Brain microvascular endothelial cell (primary cell): Measurements from ENCODE around the gene C5.

Experiments used
- DNase-seq: peaks from one replicate; pipeline ENCODE4 v3.0.0-alpha.2; 2020
- H3K27ac ChIP-seq: fragments of 250-450 bp; sonication (Bioruptor Pico); 2 replicates; pipeline ENCODE4 v1.5.1; 2020; ENCODE audit warnings: mild to moderate bottlenecking, moderate library complexity
- H3K27me3 ChIP-seq: fragments of 250-450 bp; sonication (Bioruptor Pico); replicated peaks from 2 replicates; pipeline ENCODE4 v1.5.1; 2020; ENCODE audit warnings: mild to moderate bottlenecking
- H3K36me3 ChIP-seq: fragments of 250-450 bp; sonication (Bioruptor Pico); replicated peaks from 2 replicates; pipeline ENCODE4 v1.5.1; 2020; ENCODE audit warnings: mild to moderate bottlenecking
- H3K4me3 ChIP-seq: 2 replicates; pipeline ENCODE4 v1.5.1; 2011; ENCODE audit warnings: low read depth, mild to moderate bottlenecking, control low read depth, low read length, moderate library complexity
- CTCF ChIP-seq: IDR thresholded peaks from 2 replicates; pipeline ENCODE4 v1.5.1; 2011; ENCODE audit warnings: low read depth, mild to moderate bottlenecking, moderate library complexity, low read length, control low read depth, inconsistent platforms; ENCODE audit errors: missing control alignments
- in situ Hi-C: cut with HindIII; loops from 2 replicates; pipeline ENCODE4 v1.10.0; 2017; ENCODE audit warnings: low sequenced_read_pairs, low pct_ligation_motif_present

C5 gene

DNA sequence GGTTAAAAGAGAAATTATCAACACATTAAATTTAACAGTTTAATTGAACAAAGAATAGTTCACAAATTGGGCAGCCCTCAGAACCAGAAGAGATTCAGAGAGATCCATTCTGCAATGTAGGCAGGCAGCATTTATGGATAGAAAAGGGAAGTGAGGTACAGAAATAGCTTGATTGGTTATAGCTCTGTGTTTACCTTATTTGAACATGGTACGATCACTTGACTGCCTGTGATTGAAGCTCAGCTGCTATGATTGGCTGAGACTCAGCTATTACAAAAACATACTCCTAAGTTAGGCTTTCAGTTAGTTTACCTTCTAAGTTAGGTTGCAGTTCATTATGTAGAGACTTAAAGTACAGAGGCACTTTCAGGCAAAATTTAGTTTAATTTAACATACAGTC is 32.0 kb upstream of the C5 start:
- TF ChIP-seq CTCF: no peak
- no peaks in the 10 kb centered on the region for H3K27me3 ChIP-seq
- no peak overlapping the region for H3K4me3 ChIP-seq
- no peak overlapping the region for H3K27ac ChIP-seq
- no peaks in the 10 kb centered on the region for H3K36me3 ChIP-seq
- DNase-seq: no peak
- in situ Hi-C loops: no loop called here

GRCh38 chr9:121075251-121076036 is 25.4 kb upstream of the C5 start:
- no peaks in the 10 kb centered on the region for H3K36me3 ChIP-seq
- no peaks in the 10 kb centered on the region for H3K27me3 ChIP-seq
- TF ChIP-seq CTCF: no peak
- in situ Hi-C loops: no loop called here
- H3K4me3 ChIP-seq: peak overlapping the region; percentile 81
- no peak for DNase-seq
- H3K27ac ChIP-seq: peak overlapping the region; percentile 89

- peak; percentile 83 for DNase-seq
- in situ Hi-C loops: no loop called here
- Histone ChIP-seq H3K36me3 (no peaks in the 10 kb centered on the region), H3K27me3 (no peaks in the 10 kb centered on the region), H3K27ac (peak within 1 kb of the TSS; percentile 89), H3K4me3 (peak within 1 kb of the TSS; percentile 81)
- peak; percentile 4 for TF ChIP-seq CTCF
Measured at GRCh38 chr9:121074370-121075250, 24.5 kb upstream of the C5 start, which contains the start of gene CNTRL. TSS of gene CNTRL (plus strand) at chr9:121074955. CDS start at chr9:121088327, 13,372 bp downstream.

DNA sequence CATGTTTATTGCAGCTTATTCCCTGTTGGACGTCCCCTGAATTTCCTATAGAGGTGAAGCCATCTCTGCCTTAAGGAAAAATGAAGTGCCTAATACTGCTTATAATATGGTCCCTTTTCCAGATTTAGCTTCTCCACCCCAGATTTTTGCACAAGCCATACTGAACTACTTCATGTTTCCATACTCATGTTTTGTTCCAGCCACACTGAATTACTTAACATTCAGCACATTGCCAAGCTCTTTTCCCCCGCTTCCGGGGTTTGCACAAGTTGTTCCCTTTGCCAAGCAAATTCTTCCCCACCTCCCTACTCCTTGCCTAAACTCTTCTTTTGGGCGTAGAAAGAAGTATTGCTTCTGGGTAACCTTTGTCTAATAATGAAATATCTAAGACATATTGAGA is 23.0 kb upstream of the C5 start:
- H3K36me3 ChIP-seq: no peaks in the 10 kb centered on the region
- DNase-seq: no peak
- H3K27ac ChIP-seq: no peak overlapping the region
- no peak overlapping the region for H3K4me3 ChIP-seq
- no peaks in the 10 kb centered on the region for H3K27me3 ChIP-seq
- in situ Hi-C loops: no loop called here
- no peak for TF ChIP-seq CTCF

GRCh38 chr9:121071756-121072421 is 21.8 kb upstream of the C5 start:
- no peaks in the 10 kb centered on the region for H3K27me3 ChIP-seq
- peak overlapping the region; percentile 49 for H3K4me3 ChIP-seq
- no peaks in the 10 kb centered on the region for H3K36me3 ChIP-seq
- in situ Hi-C loops: no loop called here
- H3K27ac ChIP-seq: no peak overlapping the region
- TF ChIP-seq CTCF: peak; percentile 47
- peak; percentile 25 for DNase-seq
